GM12878 (cell line): ENCODE data around the gene IL4I1. TPM values are rescaled to one million over a fixed set of nuclear protein-coding genes. Genes with fewer than 3 reads are reported as not detected.

Experiments
- BACH1 ChIP-seq: fragments of 450-650 bp; IDR thresholded peaks from 2 replicates; pipeline ENCODE4 v1.6.1; 2017; ENCODE audit warnings: mild to moderate bottlenecking, borderline replicate concordance
- BCL11A ChIP-seq: IDR thresholded peaks from 2 replicates; pipeline ENCODE4 v1.6.1; 2011; ENCODE audit warnings: low read depth, low read length
- CEBPB ChIP-seq, 2 experiments: fragments of 150-350 bp in 1 of 2; IDR thresholded peaks; 2 replicates each; pipeline ENCODE4 v1.6.1; 2012 to 2014; ENCODE audit warnings: low read depth in 2 of 2, low read length in 2 of 2, borderline replicate concordance in 1 of 2, inconsistent platforms in 1 of 2
- EP300 ChIP-seq, 2 experiments: fragments of 150-350 bp in 1 of 2; IDR thresholded peaks; 2 replicates each; pipeline ENCODE4 v1.6.1; 2011 to 2012; ENCODE audit warnings: low read depth in 2 of 2, low read length in 2 of 2, borderline replicate concordance in 1 of 2, improper control_type of control experiment in 1 of 2, inconsistent platforms in 1 of 2; ENCODE audit not compliant: control insufficient read depth in 1 of 2
- FOS ChIP-seq: IDR thresholded peaks from 3 replicates; pipeline ENCODE4 v1.6.1; 2011; ENCODE audit warnings: borderline replicate concordance; ENCODE audit not compliant: insufficient read length; ENCODE audit errors: extremely low read depth
- GABPA ChIP-seq: IDR thresholded peaks from 2 replicates; pipeline ENCODE4 v1.6.1; 2014; ENCODE audit warnings: antibody characterized with exemption, low read depth, mild to moderate bottlenecking, inconsistent platforms
- IRF4 ChIP-seq: IDR thresholded peaks from 2 replicates; pipeline ENCODE4 v1.6.1; 2011; ENCODE audit warnings: low read depth, low read length
- MTA2 ChIP-seq: fragments of 450-650 bp; IDR thresholded peaks from 2 replicates; pipeline ENCODE4 v1.6.1; 2016; ENCODE audit warnings: low read depth, mild to moderate bottlenecking, moderate library complexity
- RAD21 ChIP-seq: IDR thresholded peaks from 2 replicates; pipeline ENCODE4 v1.6.1; 2011; ENCODE audit warnings: mild to moderate bottlenecking, low read depth, low read length, moderate library complexity; ENCODE audit not compliant: insufficient read depth
- RCOR1 ChIP-seq: conservative IDR thresholded peaks from 2 replicates; pipeline ENCODE4 v1.6.1; 2012; ENCODE audit warnings: low read depth, low read length, improper control_type of control experiment
- REST ChIP-seq: IDR thresholded peaks from 2 replicates; pipeline ENCODE4 v1.6.1; 2012; ENCODE audit warnings: mild to moderate bottlenecking, low read depth, low read length
- SIX5 ChIP-seq: IDR thresholded peaks from 2 replicates; pipeline ENCODE4 v1.6.1; 2011; ENCODE audit warnings: mild to moderate bottlenecking, low read depth, low read length, moderate library complexity; ENCODE audit not compliant: severe bottlenecking
- SMC3 ChIP-seq: IDR thresholded peaks from 2 replicates; pipeline ENCODE4 v1.6.1; 2011; ENCODE audit warnings: low read length, improper control_type of control experiment, borderline replicate concordance
- SRF ChIP-seq, 2 experiments: IDR thresholded peaks; 2 replicates each; pipeline ENCODE4 v1.6.1; 2011; ENCODE audit warnings: low read depth in 2 of 2, low read length in 2 of 2, mild to moderate bottlenecking in 1 of 2, moderate library complexity in 1 of 2
- SUPT20H ChIP-seq: IDR thresholded peaks from 2 replicates; pipeline ENCODE4 v1.6.1; 2011; ENCODE audit warnings: low read depth, mild to moderate bottlenecking, low read length, moderate library complexity, borderline replicate concordance; ENCODE audit not compliant: control insufficient read depth
- TBL1XR1 ChIP-seq: IDR thresholded peaks from 2 replicates; pipeline ENCODE4 v1.6.1; 2012; ENCODE audit warnings: low read depth, low read length, improper control_type of control experiment
- TCF3 ChIP-seq: IDR thresholded peaks from 2 replicates; pipeline ENCODE4 v1.6.1; 2012; ENCODE audit warnings: low read depth, mild to moderate bottlenecking, low read length, borderline replicate concordance; ENCODE audit not compliant: insufficient read depth
- TCF7 ChIP-seq: IDR thresholded peaks from 2 replicates; pipeline ENCODE4 v1.6.1; 2014; ENCODE audit warnings: antibody characterized with exemption, borderline replicate concordance
- ZBED1 ChIP-seq: IDR thresholded peaks from 2 replicates; pipeline ENCODE4 v1.6.1; 2016; ENCODE audit warnings: borderline replicate concordance
- ZNF217 ChIP-seq: fragments of 450-650 bp; IDR thresholded peaks from 2 replicates; pipeline ENCODE4 v1.6.1; 2017; ENCODE audit warnings: antibody characterized with exemption, mild to moderate bottlenecking
- polyA plus RNA-seq, 11 experiments: library from polyadenylated mRNA; depleted of rRNA in 4 of 11; unstranded in 6 of 11; stranded (reverse) in 5 of 11; fragments of >200 nt; fragmentation: Nextera tagmentation in 4 of 11; fragmentation: Illumina TruSeq in 1 of 11; extraction: Ambion mirVana in 4 of 11; extraction: Trizol in 1 of 11; gene quantifications; 1 replicate in 1 of 11; 2 replicates in 10 of 11; pipeline versions ENCODE4 v1.2.1 to v1.2.3, GENCODE V29; 2011 to 2016; ENCODE audit warnings: inconsistent platforms in 2 of 11, missing spikeins in 2 of 11, low read depth in 1 of 11
- total RNA-seq, 4 experiments: library from RNA; depleted of rRNA in 3 of 4; stranded (reverse); fragments of >200 nt in 3 of 4; fragmentation: Illumina TruSeq in 1 of 4; extraction: Trizol in 1 of 4; gene quantifications; 2 replicates each; pipeline versions ENCODE4 v1.2.1 to v1.2.3, GENCODE V29; 2013 to 2021
- TF ChIP-seq, protein P1 (sequence below): fragments of 450-650 bp; IDR thresholded peaks from 2 replicates; pipeline ENCODE4 v1.6.1; 2017; ENCODE audit warnings: mild to moderate bottlenecking
- TF ChIP-seq, protein P2 (sequence below): IDR thresholded peaks from 2 replicates; pipeline ENCODE4 v1.6.1; 2012; ENCODE audit warnings: low read depth, low read length, improper control_type of control experiment
- TF ChIP-seq, protein P3 (sequence below): IDR thresholded peaks from 2 replicates; pipeline ENCODE4 v1.6.1; 2012; ENCODE audit warnings: low read depth, low read length, improper control_type of control experiment
- TF ChIP-seq, protein P4 (sequence below): fragments of 450-650 bp; IDR thresholded peaks from 2 replicates; pipeline ENCODE4 v1.6.1; 2016; ENCODE audit warnings: mild to moderate bottlenecking

Gene IL4I1
- total and polyA plus RNA-seq, 10 of the 15 experiments (the other 5 are each of a cell fraction or from before 2014, with no cell fraction given): 0.62 to 83.8 (median 42.8) TPM

GRCh38 chr19:49929121-49929610 lies 32.5 kb upstream of the IL4I1 start, which contains the start of the genes ATF5 and NUP62 (continued):
- TF ChIP-seq, protein P1, sequence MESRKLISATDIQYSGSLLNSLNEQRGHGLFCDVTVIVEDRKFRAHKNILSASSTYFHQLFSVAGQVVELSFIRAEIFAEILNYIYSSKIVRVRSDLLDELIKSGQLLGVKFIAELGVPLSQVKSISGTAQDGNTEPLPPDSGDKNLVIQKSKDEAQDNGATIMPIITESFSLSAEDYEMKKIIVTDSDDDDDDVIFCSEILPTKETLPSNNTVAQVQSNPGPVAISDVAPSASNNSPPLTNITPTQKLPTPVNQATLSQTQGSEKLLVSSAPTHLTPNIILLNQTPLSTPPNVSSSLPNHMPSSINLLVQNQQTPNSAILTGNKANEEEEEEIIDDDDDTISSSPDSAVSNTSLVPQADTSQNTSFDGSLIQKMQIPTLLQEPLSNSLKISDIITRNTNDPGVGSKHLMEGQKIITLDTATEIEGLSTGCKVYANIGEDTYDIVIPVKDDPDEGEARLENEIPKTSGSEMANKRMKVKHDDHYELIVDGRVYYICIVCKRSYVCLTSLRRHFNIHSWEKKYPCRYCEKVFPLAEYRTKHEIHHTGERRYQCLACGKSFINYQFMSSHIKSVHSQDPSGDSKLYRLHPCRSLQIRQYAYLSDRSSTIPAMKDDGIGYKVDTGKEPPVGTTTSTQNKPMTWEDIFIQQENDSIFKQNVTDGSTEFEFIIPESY: no peak
- TF ChIP-seq EP300 (IDR thresholded peaks at IDR 0.05; ENCODE audit: borderline replicate concordance in 1 of 2, control insufficient read depth in 1 of 2, low read depth in 2 of 2, low read length in 2 of 2) (no peak), REST (no peak), SRF (IDR thresholded peaks at IDR 0.05; ENCODE audit: low read depth in 2 of 2, low read length in 2 of 2) (no peak), BCL11A (no peak), RAD21 (no peak), IRF4 (peak; percentile 45; the same call in 1 of the 2 replicates), CEBPB (IDR thresholded peaks at IDR 0.05; ENCODE audit: borderline replicate concordance in 1 of 2, low read depth in 2 of 2, low read length in 2 of 2) (no peak), RCOR1 (no peak; the same call in 1 of the 2 replicates), TCF7 (no peak), SMC3 (no peak), TCF3 (peak; percentile 58; the same call in 1 of the 2 replicates), MTA2 (no peak), SUPT20H (no peak), TBL1XR1 (no peak; the same call in 1 of the 2 replicates), ZNF217 (no peak), SIX5 (no peak), ZBED1 (peak; percentile 85), FOS (no peak), GABPA (no peak), BACH1 (no peak; the same call in 1 of the 2 replicates)
- TF ChIP-seq, protein P2, sequence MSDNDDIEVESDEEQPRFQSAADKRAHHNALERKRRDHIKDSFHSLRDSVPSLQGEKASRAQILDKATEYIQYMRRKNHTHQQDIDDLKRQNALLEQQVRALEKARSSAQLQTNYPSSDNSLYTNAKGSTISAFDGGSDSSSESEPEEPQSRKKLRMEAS: peak; percentile 31; the same call in 1 of the 2 replicates
- TF ChIP-seq, protein P3, sequence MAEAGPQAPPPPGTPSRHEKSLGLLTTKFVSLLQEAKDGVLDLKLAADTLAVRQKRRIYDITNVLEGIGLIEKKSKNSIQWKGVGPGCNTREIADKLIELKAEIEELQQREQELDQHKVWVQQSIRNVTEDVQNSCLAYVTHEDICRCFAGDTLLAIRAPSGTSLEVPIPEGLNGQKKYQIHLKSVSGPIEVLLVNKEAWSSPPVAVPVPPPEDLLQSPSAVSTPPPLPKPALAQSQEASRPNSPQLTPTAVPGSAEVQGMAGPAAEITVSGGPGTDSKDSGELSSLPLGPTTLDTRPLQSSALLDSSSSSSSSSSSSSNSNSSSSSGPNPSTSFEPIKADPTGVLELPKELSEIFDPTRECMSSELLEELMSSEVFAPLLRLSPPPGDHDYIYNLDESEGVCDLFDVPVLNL: no peak
- TF ChIP-seq, protein P4, sequence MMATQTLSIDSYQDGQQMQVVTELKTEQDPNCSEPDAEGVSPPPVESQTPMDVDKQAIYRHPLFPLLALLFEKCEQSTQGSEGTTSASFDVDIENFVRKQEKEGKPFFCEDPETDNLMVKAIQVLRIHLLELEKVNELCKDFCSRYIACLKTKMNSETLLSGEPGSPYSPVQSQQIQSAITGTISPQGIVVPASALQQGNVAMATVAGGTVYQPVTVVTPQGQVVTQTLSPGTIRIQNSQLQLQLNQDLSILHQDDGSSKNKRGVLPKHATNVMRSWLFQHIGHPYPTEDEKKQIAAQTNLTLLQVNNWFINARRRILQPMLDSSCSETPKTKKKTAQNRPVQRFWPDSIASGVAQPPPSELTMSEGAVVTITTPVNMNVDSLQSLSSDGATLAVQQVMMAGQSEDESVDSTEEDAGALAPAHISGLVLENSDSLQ: no peak
